Sigmoid colon (tissue), 7 donors: ENCODE measurements around the gene SLC8A1. TPM values are rescaled to one million over a fixed set of nuclear protein-coding genes. Genes with fewer than 3 reads are reported as not detected.

Source experiments
- DNase-seq: peaks from one replicate; pipeline ENCODE4 v3.0.0-alpha.2; 2019
- H3K27ac ChIP-seq, 4 donors: fragments of 200-600 bp; sonication (generic); one replicate each; pipeline ENCODE4 v1.5.1; 2016 to 2019; ENCODE audit warnings: mild to moderate bottlenecking in 1 of 4
- H3K27me3 ChIP-seq, 3 donors: fragments of 200-600 bp; sonication (generic); one replicate each; pipeline ENCODE4 v1.5.1; 2019; ENCODE audit warnings: mild to moderate bottlenecking in 1 of 3
- H3K36me3 ChIP-seq, 4 donors: fragments of 200-600 bp; sonication (generic); one replicate each; pipeline ENCODE4 v1.5.1; 2016 to 2019
- H3K4me1 ChIP-seq, 4 donors: fragments of 200-600 bp; sonication (generic); one replicate each; pipeline ENCODE4 v1.5.1; 2017 to 2019
- H3K4me3 ChIP-seq, 4 donors: fragments of 200-600 bp; sonication (generic); one replicate each; pipeline ENCODE4 v1.5.1; 2017 to 2019; ENCODE audit warnings: mild to moderate bottlenecking in 2 of 4, moderate library complexity in 1 of 4
- H3K9me3 ChIP-seq, 4 donors: fragments of 200-600 bp in 3 of 4; sonication (generic) in 3 of 4; one replicate each; pipeline versions ENCODE4 v1.5.1 to v1.6.1; 2013 to 2019
- CTCF ChIP-seq, 4 experiments: fragments of 450-650 bp in 3 of 4; fragments of 200-600 bp in 1 of 4; IDR thresholded peaks; one replicate each; pipeline ENCODE4 v1.5.1; 2016 to 2019; ENCODE audit warnings: antibody characterized with exemption in 4 of 4, mild to moderate bottlenecking in 3 of 4, moderate library complexity in 2 of 4
- EP300 ChIP-seq, 4 donors: sonication (generic); formaldehyde crosslinking; IDR thresholded peaks; one replicate each; pipeline ENCODE4 v1.6.1; 2017; ENCODE audit warnings: antibody characterized with exemption in 4 of 4
- POLR2A ChIP-seq, 2 donors: fragments of 450-650 bp; IDR thresholded peaks; one replicate each; pipeline ENCODE4 v1.6.1; 2016; ENCODE audit warnings: antibody characterized with exemption in 2 of 2, mild to moderate bottlenecking in 2 of 2, moderate library complexity in 2 of 2
- POLR2AphosphoS5 ChIP-seq, 4 donors: sonication (generic); formaldehyde crosslinking; IDR thresholded peaks; one replicate each; pipeline ENCODE4 v1.6.1; 2017; ENCODE audit warnings: antibody characterized with exemption in 4 of 4
- WGBS, 2 donors: extraction: QIAGEN DNeasy Blood & Tissue Kit; methylation state at CpG; one replicate each; pipeline ENCODE4 v1.1.7; 2013; 5-methylcytosine and 5-hydroxymethylcytosine counted together
- intact Hi-C: fragments of 100-400 bp; cut with DNase I; formaldehyde crosslinking; loops from one replicate; pipeline ENCODE4 v1.15.1; 2023
- polyA plus RNA-seq, 3 donors: library from polyadenylated mRNA; stranded (reverse); fragments of 200-250 nt; gene quantifications; one replicate each; pipeline ENCODE4 v1.2.3, GENCODE V29; 2013
- total RNA-seq, 4 donors: library from RNA; depleted of rRNA; stranded (reverse); fragments of >200 nt; gene quantifications; one replicate each; pipeline ENCODE4 v1.1.0, GENCODE V29; 2016
- donor health status: healthy with polysubstance abuse.
- donor health status: Bipolar disorder and iron deficiency.
- donor health status: healthy.

Gene SLC8A1
- total and polyA plus RNA-seq, 7 donors = 0.60 to 337 (median 229) TPM

GRCh38 chr2:40049781-40050180 lies 402.1 kb downstream of the SLC8A1 start:
- no peaks in the 10 kb centered on the region for H3K9me3 ChIP-seq
- no peaks in the 10 kb centered on the region for H3K27me3 ChIP-seq
- intact Hi-C loops = no loop called here
- no peak overlapping the region for H3K27ac ChIP-seq
- DNase-seq = no peak
- TF ChIP-seq EP300 (IDR thresholded peaks at IDR 0.05) = no peak
- H3K4me1 ChIP-seq = no peaks in the 10 kb centered on the region
- 51 to 70% methylated on average over 1 of the region's 1 CpG for WGBS, 2 donors
- no peak overlapping the region for H3K4me3 ChIP-seq
- H3K36me3 ChIP-seq = no peaks in the 10 kb centered on the region

GRCh38 chr2:40048506-40048905 lies 403.4 kb downstream of the SLC8A1 start:
- Histone ChIP-seq H3K36me3 (no peaks in the 10 kb centered on the region), H3K27me3 (no peaks in the 10 kb centered on the region), H3K27ac (no peak overlapping the region), H3K9me3 (no peaks in the 10 kb centered on the region), H3K4me3 (no peak overlapping the region), H3K4me1 (no peaks in the 10 kb centered on the region)
- intact Hi-C loops = no loop called here
- 79 to 90% methylated on average over 1 of the region's 1 CpG for WGBS, 2 donors
- TF ChIP-seq EP300 (IDR thresholded peaks at IDR 0.05) = no peak
- no peak for TF ChIP-seq CTCF (IDR thresholded peaks at IDR 0.05)
- no peak for TF ChIP-seq POLR2AphosphoS5 (IDR thresholded peaks at IDR 0.05)
- TF ChIP-seq POLR2A (IDR thresholded peaks at IDR 0.05) = no peak
- DNase-seq = no peak

GRCh38 chr2:40047406-40047805 lies 404.5 kb downstream of the SLC8A1 start:
- Histone ChIP-seq H3K27me3 (no peaks in the 10 kb centered on the region), H3K4me3 (no peak overlapping the region), H3K4me1 (no peaks in the 10 kb centered on the region), H3K9me3 (no peaks in the 10 kb centered on the region), H3K27ac (no peak overlapping the region), H3K36me3 (no peaks in the 10 kb centered on the region)
- intact Hi-C loops = no loop called here
- WGBS, 2 donors = 91% methylated on average over 3 of the region's 3 CpGs
- TF ChIP-seq POLR2A (IDR thresholded peaks at IDR 0.05) = no peak
- DNase-seq = no peak
